HG03135 (cell line): ENCODE measurements around the gene BSND.

Experiments
- ATAC-seq: cut with Tn5 transposase; IDR thresholded peaks from one replicate; pipeline ENCODE4 v1.9.1; 2021; ENCODE audit warnings: mild to moderate bottlenecking, moderate library complexity; ENCODE audit not compliant: unreplicated experiment

BSND gene

GRCh38 chr1:55045430-55045829, 46.7 kb downstream of the BSND start:
- no peak for ATAC-seq

- ATAC-seq = no peak
Observed at GRCh38 chr1:55046871-55047270, 48.1 kb downstream of the BSND start.

- ATAC-seq = no peak
Observed at GRCh38 chr1:55047611-55048010, 48.9 kb downstream of the BSND start.

- ATAC-seq = no peak
Observed at GRCh38 chr1:55048453-55049270, 49.9 kb downstream of the BSND start.

- ATAC-seq = no peak
Observed at GRCh38 chr1:55049271-55049913, 50.7 kb downstream of the BSND start.

GRCh38 chr1:55049914-55050278, 51.2 kb downstream of the BSND start:
- no peak for ATAC-seq

- ATAC-seq = no peak
Observed at GRCh38 chr1:55050283-55050682, 51.5 kb downstream of the BSND start.

GRCh38 chr1:55051169-55051568, 52.4 kb downstream of the BSND start:
- no peak for ATAC-seq

- no peak for ATAC-seq
Observed at GRCh38 chr1:55051621-55052020, 52.9 kb downstream of the BSND start.

GRCh38 chr1:55052221-55053142, 53.7 kb downstream of the BSND start:
- no peak for ATAC-seq

GRCh38 chr1:55053265-55053954, 54.7 kb downstream of the BSND start:
- ATAC-seq = no peak

- no peak for ATAC-seq
Observed at GRCh38 chr1:55054396-55054795, 55.7 kb downstream of the BSND start.

- ATAC-seq = no peak
Observed at GRCh38 chr1:55055084-55055882, 56.5 kb downstream of the BSND start.

- no peak for ATAC-seq
Observed at GRCh38 chr1:55055951-55056631, 57.4 kb downstream of the BSND start.

GRCh38 chr1:55056632-55056992, 57.9 kb downstream of the BSND start:
- no peak for ATAC-seq

GRCh38 chr1:55057270-55057955, 58.7 kb downstream of the BSND start:
- no peak for ATAC-seq

- no peak for ATAC-seq
Observed at GRCh38 chr1:55057956-55058298, 59.2 kb downstream of the BSND start.

- no peak for ATAC-seq
Observed at GRCh38 chr1:55059302-55060132, 60.8 kb downstream of the BSND start.
